Measurements from ENCODE around the gene SLC6A19. TPM values are rescaled to one million over a fixed set of nuclear protein-coding genes. Genes with fewer than 3 reads are reported as not detected.

SLC6A19 gene
- polyA plus RNA-seq, 1 experiment, result not detected

DNA sequence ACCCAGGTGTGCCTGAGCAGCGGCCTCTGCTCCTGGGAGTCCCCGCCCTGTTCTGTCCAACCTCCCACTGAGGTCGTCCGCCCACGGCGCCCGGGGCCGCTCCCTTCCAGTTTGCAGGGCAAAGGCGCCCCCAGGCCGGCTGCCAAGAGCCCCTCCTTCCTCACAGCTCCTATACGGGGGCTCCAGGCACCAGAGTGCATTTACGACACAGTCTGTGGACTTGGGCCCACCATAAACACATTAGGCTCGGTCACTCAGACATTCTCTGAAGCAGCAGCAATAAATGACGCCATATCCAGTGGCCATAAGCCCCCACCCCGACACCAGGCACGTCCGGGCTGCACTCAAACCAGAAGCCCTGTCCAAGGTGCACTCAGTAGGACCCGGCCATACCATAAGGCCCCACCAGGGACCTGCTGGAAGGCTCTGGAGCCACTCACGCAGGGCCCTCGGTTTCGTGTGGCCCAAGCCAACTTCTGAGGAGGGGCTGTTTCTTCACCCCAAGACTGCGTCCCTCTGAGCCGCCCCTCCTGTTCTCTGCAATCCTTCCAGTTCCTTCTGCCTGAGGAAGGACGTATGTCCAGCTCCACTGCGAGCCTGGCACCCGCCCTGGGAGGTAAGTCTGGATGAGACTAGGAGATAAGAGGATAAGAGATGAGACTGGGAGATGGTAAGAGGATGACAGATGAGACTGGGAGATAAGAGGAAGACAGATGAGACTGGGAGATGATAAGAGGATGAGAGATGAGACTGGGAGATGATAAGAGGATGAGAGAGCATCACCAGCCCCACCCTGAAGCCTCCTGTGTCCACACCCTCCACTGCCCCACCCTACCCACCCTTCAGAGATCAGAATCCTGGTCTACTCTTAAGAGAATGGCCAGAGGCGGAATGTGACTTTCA is 50.5 kb downstream of the SLC6A19 start:
- Histone ChIP-seq H3K27me3 (ENCODE audit: control insufficient read depth, insufficient read depth, low read length) (0 out of 2 replicates have a peak, but pooled peaks cover 1% of the 10 kb centered on the region), H3K36me3 (ENCODE audit: control insufficient read depth, insufficient read depth, low read length) (no peaks in the 10 kb centered on the region), H3K4me3 (ENCODE audit: low read depth, low read length) (no peak overlapping the region)
- DNase-seq (ENCODE audit: low read depth), result no peak
- TF ChIP-seq, protein P1, sequence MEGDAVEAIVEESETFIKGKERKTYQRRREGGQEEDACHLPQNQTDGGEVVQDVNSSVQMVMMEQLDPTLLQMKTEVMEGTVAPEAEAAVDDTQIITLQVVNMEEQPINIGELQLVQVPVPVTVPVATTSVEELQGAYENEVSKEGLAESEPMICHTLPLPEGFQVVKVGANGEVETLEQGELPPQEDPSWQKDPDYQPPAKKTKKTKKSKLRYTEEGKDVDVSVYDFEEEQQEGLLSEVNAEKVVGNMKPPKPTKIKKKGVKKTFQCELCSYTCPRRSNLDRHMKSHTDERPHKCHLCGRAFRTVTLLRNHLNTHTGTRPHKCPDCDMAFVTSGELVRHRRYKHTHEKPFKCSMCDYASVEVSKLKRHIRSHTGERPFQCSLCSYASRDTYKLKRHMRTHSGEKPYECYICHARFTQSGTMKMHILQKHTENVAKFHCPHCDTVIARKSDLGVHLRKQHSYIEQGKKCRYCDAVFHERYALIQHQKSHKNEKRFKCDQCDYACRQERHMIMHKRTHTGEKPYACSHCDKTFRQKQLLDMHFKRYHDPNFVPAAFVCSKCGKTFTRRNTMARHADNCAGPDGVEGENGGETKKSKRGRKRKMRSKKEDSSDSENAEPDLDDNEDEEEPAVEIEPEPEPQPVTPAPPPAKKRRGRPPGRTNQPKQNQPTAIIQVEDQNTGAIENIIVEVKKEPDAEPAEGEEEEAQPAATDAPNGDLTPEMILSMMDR (IDR thresholded peaks at IDR 0.05; ENCODE audit: insufficient read depth, low read depth, low read length), result no peak
- ChIA-PET POLR2A (no interaction called here), CTCF (no interaction called here)

- Histone ChIP-seq H3K27me3 (ENCODE audit: control insufficient read depth, insufficient read depth, low read length) (no peaks in the 10 kb centered on the region), H3K4me3 (ENCODE audit: low read depth, low read length) (no peak overlapping the region), H3K36me3 (ENCODE audit: control insufficient read depth, insufficient read depth, low read length) (no peaks in the 10 kb centered on the region)
- POLR2A ChIA-PET, result no interaction called here
- no peak for DNase-seq (ENCODE audit: low read depth)
- TF ChIP-seq, protein P1 (IDR thresholded peaks at IDR 0.05; ENCODE audit: insufficient read depth, low read depth, low read length), result no peak
- CTCF ChIA-PET, result no interaction called here
Measured at GRCh38 chr5:1252681-1253080, 51.3 kb downstream of the SLC6A19 start.

- H3K36me3 ChIP-seq (ENCODE audit: control insufficient read depth, insufficient read depth, low read length), result no peaks in the 10 kb centered on the region
- no peak for DNase-seq (ENCODE audit: low read depth)
- ChIA-PET CTCF (no interaction called here), POLR2A (no interaction called here)
- H3K27me3 ChIP-seq (ENCODE audit: control insufficient read depth, insufficient read depth, low read length), result no peaks in the 10 kb centered on the region
- TF ChIP-seq, protein P1 (IDR thresholded peaks at IDR 0.05; ENCODE audit: insufficient read depth, low read depth, low read length), result no peak
- no peak overlapping the region for H3K4me3 ChIP-seq (ENCODE audit: low read depth, low read length)
Measured at GRCh38 chr5:1253456-1254105, 52.2 kb downstream of the SLC6A19 start.

- ChIA-PET CTCF (no interaction called here), POLR2A (no interaction called here)
- Histone ChIP-seq H3K4me3 (ENCODE audit: low read depth, low read length) (no peak overlapping the region), H3K27me3 (ENCODE audit: control insufficient read depth, insufficient read depth, low read length) (no peaks in the 10 kb centered on the region), H3K36me3 (ENCODE audit: control insufficient read depth, insufficient read depth, low read length) (no peaks in the 10 kb centered on the region)
- no peak for DNase-seq (ENCODE audit: low read depth)
- TF ChIP-seq, protein P1 (IDR thresholded peaks at IDR 0.05; ENCODE audit: insufficient read depth, low read depth, low read length), result no peak
Measured at GRCh38 chr5:1254196-1254595, 52.8 kb downstream of the SLC6A19 start.

DNA sequence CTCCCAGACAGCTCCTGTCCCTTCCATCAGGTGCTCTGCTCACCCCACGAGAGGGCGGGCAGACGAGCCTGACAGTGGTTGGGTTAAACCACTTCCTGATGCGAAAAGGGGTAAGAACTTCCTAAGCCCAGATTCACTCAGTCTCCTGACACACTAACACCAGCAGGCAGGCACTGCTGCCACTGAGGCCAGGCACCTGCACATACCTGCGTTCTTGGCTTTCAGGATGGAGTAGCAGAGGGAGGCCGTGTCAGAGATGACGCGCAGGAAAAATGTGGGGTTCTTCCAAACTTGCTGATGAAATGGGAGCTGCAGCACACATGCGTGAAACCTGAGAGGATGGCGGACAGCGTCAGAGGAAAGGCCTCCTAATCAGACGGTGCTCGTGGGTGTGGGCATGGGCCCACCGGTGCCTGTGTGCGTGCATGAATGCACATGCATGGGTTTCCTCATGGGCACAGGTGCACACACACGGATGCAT is 53.7 kb downstream of the SLC6A19 start:
- H3K4me3 ChIP-seq (ENCODE audit: low read depth, low read length), result no peak overlapping the region
- no peaks in the 10 kb centered on the region for H3K27me3 ChIP-seq (ENCODE audit: control insufficient read depth, insufficient read depth, low read length)
- TF ChIP-seq, protein P1 (IDR thresholded peaks at IDR 0.05; ENCODE audit: insufficient read depth, low read depth, low read length), result no peak
- no peaks in the 10 kb centered on the region for H3K36me3 ChIP-seq (ENCODE audit: control insufficient read depth, insufficient read depth, low read length)
- DNase-seq (ENCODE audit: low read depth), result no peak
- CTCF ChIA-PET, result no interaction called here
- POLR2A ChIA-PET, result no interaction called here

All from BJ (cell line).